Gastrocnemius medialis (tissue), 4 donors: ENCODE measurements around the gene CAMSAP2. TPM values are rescaled to one million over a fixed set of nuclear protein-coding genes. Genes with fewer than 3 reads are reported as not detected.
"Not testable (repeated sequence)": the region's sequence is repeated elsewhere in the genome, so short reads cannot be mapped to it uniquely, and the experiment has no call there.

ENCODE experiments used
- ATAC-seq, 2 donors: fragments of 150-250 bp; one replicate each; pipeline ENCODE4 v1.9.1; 2016
- DNase-seq, 2 donors: peaks; one replicate each; pipeline ENCODE4 v3.0.0-alpha.2; 2019
- H3K27ac ChIP-seq, 4 donors: fragments of 200-600 bp; sonication (generic); 1 replicate in 1 of 4; 2 replicates in 3 of 4; pipeline ENCODE4 v1.5.1; 2016 to 2018; ENCODE audit warnings: mild to moderate bottlenecking in 2 of 4, moderate library complexity in 1 of 4
- H3K27me3 ChIP-seq, 3 donors: fragments of 200-600 bp; sonication (generic) in 2 of 3; 1 replicate in 1 of 3; 2 replicates in 2 of 3; pipeline versions ENCODE4 v1.5.1 to v1.6.0; 2016 to 2019; ENCODE audit warnings: mild to moderate bottlenecking in 1 of 3, moderate library complexity in 1 of 3
- H3K36me3 ChIP-seq, 2 donors: fragments of 200-600 bp; sonication (generic) in 1 of 2; one replicate each; pipeline ENCODE4 v1.5.1; 2017 to 2018
- H3K4me1 ChIP-seq, 2 donors: fragments of 200-600 bp; sonication (generic) in 1 of 2; one replicate each; pipeline ENCODE4 v1.5.1; 2016 to 2017; ENCODE audit warnings: mild to moderate bottlenecking in 2 of 2
- H3K4me3 ChIP-seq, 4 donors: fragments of 200-600 bp; sonication (generic) in 3 of 4; 1 replicate in 1 of 4; 2 replicates in 3 of 4; pipeline ENCODE4 v1.5.1; 2016 to 2019; ENCODE audit warnings: mild to moderate bottlenecking in 2 of 4
- H3K9me3 ChIP-seq, 3 donors: fragments of 200-600 bp; sonication (generic) in 2 of 3; 1 replicate in 1 of 3; 2 replicates in 2 of 3; pipeline ENCODE4 v1.5.1; 2016 to 2019
- POLR2A ChIP-seq, 2 donors: fragments of 450-650 bp; IDR thresholded peaks; one replicate each; pipeline ENCODE4 v1.6.1; 2017; ENCODE audit warnings: antibody characterized with exemption in 2 of 2, mild to moderate bottlenecking in 2 of 2, moderate library complexity in 2 of 2
- in situ Hi-C, 4 donors: fragments of 200-750 bp; cut with MboI; loops; one replicate each; pipeline versions ENCODE4 v1.15.0 to v1.8.0; 2017; ENCODE audit warnings: low sequenced_read_pairs in 4 of 4
- intact Hi-C: fragments of 100-400 bp; cut with DNase I; formaldehyde crosslinking; loops from one replicate; pipeline ENCODE4 v1.15.1; 2023; ENCODE audit warnings: low total_unique reads
- total RNA-seq, 4 donors: library from RNA; depleted of rRNA; stranded (reverse); fragments of >200 nt; gene quantifications; one replicate each; pipeline versions ENCODE4 v1.1.0 to v1.2.3, GENCODE V29; 2016
- TF ChIP-seq, protein P1 (sequence below), 5 experiments: fragments of 450-650 bp in 3 of 5; fragments of 200-600 bp in 2 of 5; sonication (generic) in 2 of 5; IDR thresholded peaks in 4 of 5; conservative IDR thresholded peaks in 1 of 5; 1 replicate in 4 of 5; 2 replicates in 1 of 5; pipeline ENCODE4 v1.5.1; 2016 to 2019; ENCODE audit warnings: antibody characterized with exemption in 5 of 5, mild to moderate bottlenecking in 3 of 5, moderate library complexity in 3 of 5

Gene CAMSAP2
- total RNA-seq, 4 donors from 2014 or later = 39.3 to 63.9 (median 54.2) TPM

DNA sequence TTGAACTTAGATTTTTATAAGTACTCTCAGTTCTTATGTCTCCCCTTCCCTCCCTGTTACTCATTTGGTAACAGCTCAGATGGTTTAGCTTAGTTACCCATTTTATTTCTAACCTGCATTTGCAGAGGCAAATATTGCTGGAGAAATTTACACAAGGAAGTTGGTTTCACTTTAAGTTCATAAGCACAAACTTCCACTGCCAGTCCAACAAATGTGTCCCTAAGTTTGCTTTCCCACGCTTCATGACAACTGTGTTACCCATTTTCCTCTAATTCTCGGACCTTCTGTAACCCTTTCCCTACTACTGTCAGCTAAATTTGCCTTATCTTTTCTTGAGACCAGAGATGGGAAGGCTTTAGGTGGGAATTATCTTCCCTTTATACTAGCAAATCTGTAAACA lies 70.2 kb downstream of the CAMSAP2 start:
- no peaks in the 10 kb centered on the region for H3K9me3 ChIP-seq
- ATAC-seq (no peak), DNase-seq (no peak)
- intact Hi-C loops = no loop called here
- H3K27ac ChIP-seq = no peak overlapping the region
- no peak overlapping the region for H3K4me3 ChIP-seq
- in situ Hi-C loops = loop anchor here in 1 of 4 donors (5.0 kb wide), 1 partner anchor 187 kb away; the partner anchor contains the start of gene KIF14
- TF ChIP-seq, protein P1, sequence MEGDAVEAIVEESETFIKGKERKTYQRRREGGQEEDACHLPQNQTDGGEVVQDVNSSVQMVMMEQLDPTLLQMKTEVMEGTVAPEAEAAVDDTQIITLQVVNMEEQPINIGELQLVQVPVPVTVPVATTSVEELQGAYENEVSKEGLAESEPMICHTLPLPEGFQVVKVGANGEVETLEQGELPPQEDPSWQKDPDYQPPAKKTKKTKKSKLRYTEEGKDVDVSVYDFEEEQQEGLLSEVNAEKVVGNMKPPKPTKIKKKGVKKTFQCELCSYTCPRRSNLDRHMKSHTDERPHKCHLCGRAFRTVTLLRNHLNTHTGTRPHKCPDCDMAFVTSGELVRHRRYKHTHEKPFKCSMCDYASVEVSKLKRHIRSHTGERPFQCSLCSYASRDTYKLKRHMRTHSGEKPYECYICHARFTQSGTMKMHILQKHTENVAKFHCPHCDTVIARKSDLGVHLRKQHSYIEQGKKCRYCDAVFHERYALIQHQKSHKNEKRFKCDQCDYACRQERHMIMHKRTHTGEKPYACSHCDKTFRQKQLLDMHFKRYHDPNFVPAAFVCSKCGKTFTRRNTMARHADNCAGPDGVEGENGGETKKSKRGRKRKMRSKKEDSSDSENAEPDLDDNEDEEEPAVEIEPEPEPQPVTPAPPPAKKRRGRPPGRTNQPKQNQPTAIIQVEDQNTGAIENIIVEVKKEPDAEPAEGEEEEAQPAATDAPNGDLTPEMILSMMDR (IDR thresholded peaks at IDR 0.05 in 4 of 5, conservative IDR thresholded peaks at IDR 0.05 in 1 of 5) = no peak
- no peak for TF ChIP-seq POLR2A (IDR thresholded peaks at IDR 0.05)
- no peaks in the 10 kb centered on the region for H3K27me3 ChIP-seq
- H3K36me3 ChIP-seq = peaks cover 0 to 16% of the 10 kb centered on the region in 2 donors
- H3K4me1 ChIP-seq = no peaks in the 10 kb centered on the region

DNA sequence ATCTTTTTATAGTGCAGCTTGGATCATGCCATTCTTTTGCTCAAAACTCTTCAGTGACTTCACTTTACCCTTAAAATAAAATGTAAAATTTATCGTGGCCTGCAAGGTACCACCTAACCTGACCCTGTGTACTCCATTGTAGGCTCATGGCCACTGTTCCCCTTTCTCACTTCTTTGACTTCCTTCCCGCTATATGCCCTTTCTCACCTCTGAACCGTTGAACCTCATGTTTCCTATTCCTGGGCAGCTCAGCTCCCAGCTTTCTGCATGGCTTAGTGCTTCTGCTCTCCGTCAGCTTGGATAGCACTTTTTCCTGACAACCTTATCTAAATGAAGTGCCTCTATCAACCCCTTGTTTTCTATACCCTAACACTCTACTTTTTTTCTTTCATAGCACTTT lies 73.0 kb downstream of the CAMSAP2 start:
- ATAC-seq (no peak), DNase-seq (no peak)
- H3K36me3 ChIP-seq = peaks cover 0 to 27% of the 10 kb centered on the region in 2 donors
- H3K4me3 ChIP-seq = no peak overlapping the region
- in situ Hi-C loops (no loop called here), intact Hi-C loops (no loop called here)
- no peaks in the 10 kb centered on the region for H3K9me3 ChIP-seq
- TF ChIP-seq, protein P1 (IDR thresholded peaks at IDR 0.05 in 4 of 5, conservative IDR thresholded peaks at IDR 0.05 in 1 of 5) = no peak
- no peak for TF ChIP-seq POLR2A (IDR thresholded peaks at IDR 0.05)
- no peaks in the 10 kb centered on the region for H3K27me3 ChIP-seq
- H3K27ac ChIP-seq = no peak overlapping the region
- no peaks in the 10 kb centered on the region for H3K4me1 ChIP-seq

DNA sequence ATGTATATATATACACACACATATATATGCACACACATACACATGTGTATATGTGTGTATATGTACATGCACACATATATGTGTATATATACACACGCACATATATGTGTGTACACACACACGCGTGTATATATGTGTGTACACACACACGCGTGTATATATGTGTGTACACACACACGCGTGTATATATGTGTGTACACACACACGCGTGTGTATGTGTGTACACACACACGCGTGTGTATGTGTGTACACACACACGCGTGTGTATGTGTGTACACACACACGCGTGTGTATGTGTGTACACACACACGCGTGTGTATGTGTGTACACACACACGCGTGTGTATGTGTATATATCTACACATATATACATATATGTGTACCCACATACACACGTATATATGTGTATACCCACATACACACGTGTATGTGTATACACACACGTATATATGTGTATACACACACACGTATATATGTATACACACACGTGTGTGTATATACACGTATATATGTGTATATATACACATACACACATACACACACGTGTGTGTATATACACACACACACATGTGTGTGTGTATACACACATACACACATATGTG lies 78.0 kb downstream of the CAMSAP2 start:
- H3K4me3 ChIP-seq, DNase-seq, H3K27me3 ChIP-seq, in situ Hi-C loops, ATAC-seq, H3K27ac ChIP-seq, H3K4me1 ChIP-seq, intact Hi-C loops, H3K9me3 ChIP-seq: not testable (repeated sequence)
- peaks cover 0 to 15% of the 10 kb centered on the region in 2 donors for H3K36me3 ChIP-seq

DNA sequence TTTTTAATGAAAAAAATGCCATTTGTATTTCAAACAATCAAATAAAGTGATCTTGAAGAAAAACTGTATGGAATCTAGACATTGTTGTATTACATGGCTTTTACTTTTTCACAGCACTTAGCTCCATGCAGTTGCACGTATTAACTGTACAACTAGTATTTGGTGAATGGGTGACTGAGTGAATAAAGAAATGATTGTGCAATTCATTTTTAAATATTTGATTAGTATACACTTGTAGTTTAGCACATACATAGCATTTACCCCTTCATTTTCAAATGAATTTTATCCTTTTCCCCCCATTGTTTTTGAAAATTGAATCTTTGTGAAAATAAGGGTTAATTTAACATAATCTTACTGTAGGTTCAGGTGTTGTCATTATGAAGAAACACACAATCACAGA lies 79.6 kb downstream of the CAMSAP2 start:
- no peak overlapping the region for H3K27ac ChIP-seq
- ATAC-seq (no peak), DNase-seq (no peak)
- in situ Hi-C loops (no loop called here), intact Hi-C loops (no loop called here)
- no peaks in the 10 kb centered on the region for H3K9me3 ChIP-seq
- H3K36me3 ChIP-seq = peaks cover 0 to 14% of the 10 kb centered on the region in 2 donors
- H3K4me1 ChIP-seq = peaks cover 0 to 6% of the 10 kb centered on the region in 2 donors
- H3K4me3 ChIP-seq = no peak overlapping the region
- no peaks in the 10 kb centered on the region for H3K27me3 ChIP-seq
- TF ChIP-seq, protein P1 (IDR thresholded peaks at IDR 0.05 in 4 of 5, conservative IDR thresholded peaks at IDR 0.05 in 1 of 5) = no peak
- no peak for TF ChIP-seq POLR2A (IDR thresholded peaks at IDR 0.05)

DNA sequence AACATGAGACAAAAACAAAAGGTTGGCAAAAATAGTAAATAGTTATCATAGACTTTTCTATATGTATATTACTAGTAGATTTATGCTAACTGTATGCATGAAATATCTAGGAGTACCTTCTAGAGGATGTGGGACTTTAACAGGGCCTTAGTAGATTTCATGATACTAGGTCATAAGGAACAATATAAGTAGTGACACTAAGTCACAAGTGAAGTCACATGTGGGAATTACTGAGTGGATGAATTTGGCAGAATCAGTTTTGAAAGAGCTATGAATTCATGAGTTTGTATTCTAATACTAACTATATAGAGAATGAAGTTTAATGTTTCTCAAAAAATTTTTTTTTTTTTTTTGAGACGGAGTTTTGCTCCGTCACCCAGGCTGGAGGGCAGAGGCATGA lies 81.0 kb downstream of the CAMSAP2 start:
- H3K36me3 ChIP-seq = peaks cover 0 to 11% of the 10 kb centered on the region in 2 donors
- peaks cover 0 to 6% of the 10 kb centered on the region in 2 donors for H3K4me1 ChIP-seq
- H3K27ac ChIP-seq = no peak overlapping the region
- no peaks in the 10 kb centered on the region for H3K9me3 ChIP-seq
- no peak for ATAC-seq
- no peak overlapping the region for H3K4me3 ChIP-seq
- H3K27me3 ChIP-seq = no peaks in the 10 kb centered on the region
- in situ Hi-C loops = no loop called here
- intact Hi-C loops = no loop called here
- TF ChIP-seq, protein P1 (IDR thresholded peaks at IDR 0.05 in 4 of 5, conservative IDR thresholded peaks at IDR 0.05 in 1 of 5) = no peak
- TF ChIP-seq POLR2A (IDR thresholded peaks at IDR 0.05) = no peak
- DNase-seq = no peak
